GM12878 (cell line): ENCODE data around the gene UPF1. TPM values are rescaled to one million over a fixed set of nuclear protein-coding genes. Genes with fewer than 3 reads are reported as not detected.

Experiments used
- ATAC-seq: fragments of 200-7000 bp; cut with Tn5 transposase; 3 replicates; pipeline ENCODE4 v1.9.1; 2020; ENCODE audit warnings: mild to moderate bottlenecking, moderate library complexity
- BruUV-seq: library from RNA; stranded (reverse); fragments of 400-500 nt; replicated peaks from 2 replicates; lab custom pipeline; 2021; lab: Mats Ljungman, UMichigan
- CTCF ChIA-PET: fragments of 300-600 bp; sonication (Branson Sonifier 250); formaldehyde crosslinking; extraction: SDS; loops from one replicate; lab custom pipeline; 2021; ENCODE audit warnings: inconsistent platforms; lab: Yijun Ruan, JAX
- POLR2A ChIA-PET: fragments of 350-600 bp; formaldehyde crosslinking; extraction: SDS; loops from one replicate; lab custom pipeline; 2021; ENCODE audit warnings: inconsistent platforms; lab: Charles Lee
- RAD21 ChIA-PET: fragments of 300-600 bp; sonication (Branson Sonifier 250); formaldehyde crosslinking; loops from one replicate; lab custom pipeline; 2023; ENCODE audit warnings: antibody characterized with exemption; ENCODE audit not compliant: unreplicated experiment; lab: Charles Lee
- SMC1A ChIA-PET: fragments of 300-600 bp; sonication (Branson Sonifier 250); formaldehyde crosslinking; loops from one replicate; lab custom pipeline; 2023; ENCODE audit not compliant: unreplicated experiment, uncharacterized antibody; lab: Charles Lee
- DNase-seq: peaks from one replicate; pipeline ENCODE4 v3.0.0-alpha.2; 2011; ENCODE audit warnings: low read depth, low spot score
- FAIRE-seq: peaks from 3 replicates; lab custom pipeline; 2011; peaks lifted over from hg19 to GRCh38; lab: Jason Lieb, UNC
- H2AFZ ChIP-seq: 2 replicates; pipeline ENCODE4 v1.6.0; 2011; ENCODE audit warnings: low read depth, low read length, control low read depth; ENCODE audit not compliant: control insufficient read depth
- H3K27ac ChIP-seq: 2 replicates; pipeline ENCODE4 v1.5.1; 2011; ENCODE audit warnings: control low read depth; ENCODE audit not compliant: control insufficient read depth, insufficient read depth
- H3K27me3 ChIP-seq, 2 experiments: replicated peaks in 1 of 2; 2 replicates each; pipeline versions ENCODE4 v1.6.0 to v1.6.1; 2011; ENCODE audit warnings: low read length in 1 of 2; ENCODE audit not compliant: control insufficient read depth in 2 of 2, insufficient read depth in 2 of 2
- H3K36me3 ChIP-seq, 2 experiments: 2 replicates each; pipeline ENCODE4 v1.5.1; 2011; ENCODE audit warnings: low read length in 1 of 2; ENCODE audit not compliant: control insufficient read depth in 2 of 2, insufficient read depth in 2 of 2
- H3K4me1 ChIP-seq: 2 replicates; pipeline ENCODE4 v1.6.1; 2011; ENCODE audit warnings: mild to moderate bottlenecking, low read length, moderate library complexity, mixed read lengths; ENCODE audit not compliant: control insufficient read depth, insufficient read depth
- H3K4me2 ChIP-seq: 2 replicates; pipeline ENCODE4 v1.6.0; 2011; ENCODE audit warnings: control low read depth; ENCODE audit not compliant: control insufficient read depth, insufficient read depth
- H3K4me3 ChIP-seq: fragments of 200-600 bp; sonication (generic); 2 replicates; pipeline ENCODE4 v1.5.1; 2016
- H3K79me2 ChIP-seq: 2 replicates; pipeline ENCODE4 v1.6.0; 2011; ENCODE audit warnings: low read length; ENCODE audit not compliant: control insufficient read depth, insufficient read depth
- H3K9ac ChIP-seq: 2 replicates; pipeline ENCODE4 v1.8.0; 2011; ENCODE audit warnings: low read length, control low read depth, mixed read lengths; ENCODE audit not compliant: control insufficient read depth, insufficient read depth
- H3K9me3 ChIP-seq: replicated peaks from 3 replicates; pipeline ENCODE4 v1.5.1; 2011; ENCODE audit warnings: mild to moderate bottlenecking, low read length; ENCODE audit not compliant: control insufficient read depth, insufficient read depth
- H4K20me1 ChIP-seq: 2 replicates; pipeline ENCODE4 v1.6.0; 2011; ENCODE audit not compliant: control insufficient read depth, insufficient read depth
- BHLHE40 ChIP-seq, 2 experiments: fragments of 450-650 bp in 1 of 2; IDR thresholded peaks; 2 replicates each; pipeline ENCODE4 v1.6.1; 2011 to 2017; ENCODE audit warnings: low read depth in 2 of 2, borderline replicate concordance in 1 of 2, improper control_type of control experiment in 1 of 2, low read length in 1 of 2, mild to moderate bottlenecking in 1 of 2
- CEBPZ ChIP-seq: fragments of 150-350 bp; IDR thresholded peaks from 2 replicates; pipeline ENCODE4 v1.6.1; 2016; ENCODE audit warnings: low read depth, low read length
- CREM ChIP-seq: IDR thresholded peaks from 2 replicates; pipeline ENCODE4 v1.6.1; 2014; ENCODE audit warnings: antibody characterized with exemption, low read depth
- CTCF ChIP-seq, 3 experiments: IDR thresholded peaks in 2 of 3; conservative IDR thresholded peaks in 1 of 3; 2 replicates each; pipeline ENCODE4 v1.5.1; 2011; ENCODE audit warnings: low read depth in 3 of 3, low read length in 3 of 3, mild to moderate bottlenecking in 3 of 3, control low read depth in 2 of 3, moderate library complexity in 2 of 3, inconsistent platforms in 1 of 3, mixed read lengths in 1 of 3; ENCODE audit not compliant: control insufficient read depth in 2 of 3, insufficient read depth in 1 of 3; ENCODE audit errors: extremely low read depth in 1 of 3
- EGR1 ChIP-seq, 2 experiments: IDR thresholded peaks; 1 replicate in 1 of 2; 2 replicates in 1 of 2; pipeline ENCODE4 v1.6.1; 2011 to 2012; ENCODE audit warnings: low read depth in 2 of 2, low read length in 2 of 2, borderline replicate concordance in 1 of 2, mild to moderate bottlenecking in 1 of 2, moderate library complexity in 1 of 2
- EP300 ChIP-seq, 2 experiments: fragments of 150-350 bp in 1 of 2; IDR thresholded peaks; 2 replicates each; pipeline ENCODE4 v1.6.1; 2011 to 2012; ENCODE audit warnings: low read depth in 2 of 2, low read length in 2 of 2, borderline replicate concordance in 1 of 2, improper control_type of control experiment in 1 of 2, inconsistent platforms in 1 of 2; ENCODE audit not compliant: control insufficient read depth in 1 of 2
- FOXM1 ChIP-seq: IDR thresholded peaks from 2 replicates; pipeline ENCODE4 v1.6.1; 2012; ENCODE audit warnings: low read depth, mild to moderate bottlenecking, inconsistent platforms, low read length, moderate library complexity
- IRF3 ChIP-seq: fragments of 450-650 bp; IDR thresholded peaks from 2 replicates; pipeline ENCODE4 v1.6.1; 2014; ENCODE audit warnings: mild to moderate bottlenecking
- NBN ChIP-seq: fragments of 450-650 bp; IDR thresholded peaks from 2 replicates; pipeline ENCODE4 v1.6.1; 2016
- PRDM15 ChIP-seq: fragments of 450-650 bp; formaldehyde crosslinking; IDR thresholded peaks from 2 replicates; pipeline ENCODE4 v1.4.0; 2020; ENCODE audit warnings: mild to moderate bottlenecking, moderate library complexity
- RAD21 ChIP-seq: IDR thresholded peaks from 2 replicates; pipeline ENCODE4 v1.6.1; 2011; ENCODE audit warnings: mild to moderate bottlenecking, low read depth, low read length, moderate library complexity; ENCODE audit not compliant: insufficient read depth
- RFX5 ChIP-seq: IDR thresholded peaks from 2 replicates; pipeline ENCODE4 v1.6.1; 2011; ENCODE audit warnings: low read depth, low read length, improper control_type of control experiment
- WGBS: methylation state at CpG from one replicate; pipeline ENCODE4 v1.1.6; 2016; ENCODE audit warnings: low lambda C conversion rate; ENCODE audit not compliant: insufficient replicate concordance, insufficient coverage; ENCODE audit errors: missing lambda C conversion rate; 5-methylcytosine and 5-hydroxymethylcytosine counted together
- in situ Hi-C: fragments of 300-500 bp; cut with MboI; formaldehyde crosslinking; loops from 9 replicates; pipeline ENCODE4 v1.14.3; 2018; ENCODE audit warnings: mixed read lengths
- intact Hi-C: fragments of 100-400 bp; cut with micrococcal nuclease; formaldehyde crosslinking; loops from one replicate; pipeline ENCODE4 v1.14.2; 2022; ENCODE audit not compliant: unreplicated experiment
- polyA plus RNA-seq, 11 experiments: library from polyadenylated mRNA; depleted of rRNA in 4 of 11; unstranded in 6 of 11; stranded (reverse) in 5 of 11; fragments of >200 nt; fragmentation: Nextera tagmentation in 4 of 11; fragmentation: Illumina TruSeq in 1 of 11; extraction: Ambion mirVana in 4 of 11; extraction: Trizol in 1 of 11; gene quantifications; 1 replicate in 1 of 11; 2 replicates in 10 of 11; pipeline versions ENCODE4 v1.2.1 to v1.2.3, GENCODE V29; 2011 to 2016; ENCODE audit warnings: inconsistent platforms in 2 of 11, missing spikeins in 2 of 11, low read depth in 1 of 11
- total RNA-seq, 4 experiments: library from RNA; depleted of rRNA in 3 of 4; stranded (reverse); fragments of >200 nt in 3 of 4; fragmentation: Illumina TruSeq in 1 of 4; extraction: Trizol in 1 of 4; gene quantifications; 2 replicates each; pipeline versions ENCODE4 v1.2.1 to v1.2.3, GENCODE V29; 2013 to 2021

The UPF1 gene
- total and polyA plus RNA-seq, 10 of the 15 experiments (the other 5 are each of a cell fraction or from before 2014, with no cell fraction given) = 0.58 to 80.9 (median 18.7) TPM

GRCh38 chr19:18881491-18881890 is 49.7 kb downstream of the UPF1 start:
- ChIA-PET SMC1A (no interaction called here), POLR2A (interaction anchor here (0.6 kb wide), 1 partner anchor 280 kb away, joined by 3 read pairs; no protein-coding TSS in a partner anchor), RAD21 (interaction anchor here (0.6 kb wide), 1 partner anchor 79 kb away, joined by 3 read pairs; no protein-coding TSS in a partner anchor), CTCF (no interaction called here)
- Histone ChIP-seq H3K4me3 (no peak overlapping the region), H4K20me1 (no peaks in the 10 kb centered on the region), H3K27ac (no peak overlapping the region), H3K36me3 (no peaks in the 10 kb centered on the region), H3K4me1 (no peaks in the 10 kb centered on the region), H3K79me2 (no peaks in the 10 kb centered on the region), H3K9me3 (no peaks in the 10 kb centered on the region), H2AFZ (no peak overlapping the region), H3K4me2 (no peak overlapping the region), H3K27me3 (no peaks in the 10 kb centered on the region), H3K9ac (no peak overlapping the region)
- no peak for ATAC-seq
- intact Hi-C loops = no loop called here
- TF ChIP-seq NBN (no peak), IRF3 (no peak), CEBPZ (no peak), FOXM1 (no peak), BHLHE40 (IDR thresholded peaks at IDR 0.05; ENCODE audit: borderline replicate concordance in 1 of 2, low read depth in 2 of 2, low read length in 1 of 2) (no peak), CTCF (IDR thresholded peaks at IDR 0.05 in 2 of 3, conservative IDR thresholded peaks at IDR 0.05 in 1 of 3; ENCODE audit: control insufficient read depth in 2 of 3, extremely low read depth in 1 of 3, insufficient read depth in 1 of 3, low read depth in 3 of 3, low read length in 3 of 3) (no peak), EGR1 (IDR thresholded peaks at IDR 0.05; ENCODE audit: borderline replicate concordance in 1 of 2, low read depth in 2 of 2, low read length in 2 of 2) (no peak), PRDM15 (CRISPR knock-in tag) (no peak), EP300 (IDR thresholded peaks at IDR 0.05; ENCODE audit: borderline replicate concordance in 1 of 2, control insufficient read depth in 1 of 2, low read depth in 2 of 2, low read length in 2 of 2) (no peak), RFX5 (no peak), CREM (no peak), RAD21 (no peak)
- DNase-seq = no peak
- BruUV-seq = no TSS peak
- no peak for FAIRE-seq
- in situ Hi-C loops = no loop called here
- WGBS = 48% methylated on average over 7 of the region's 7 CpGs
